ENCODE data around the gene MYO3A. TPM values are rescaled to one million over a fixed set of nuclear protein-coding genes. Genes with fewer than 3 reads are reported as not detected.
A peak's percentile ranks its signal among the peaks of the same experiment; 100 is the strongest.

MYO3A gene
- total RNA-seq, 2 donors from 2014 or later = 33.9 to 37.6 TPM

DNA sequence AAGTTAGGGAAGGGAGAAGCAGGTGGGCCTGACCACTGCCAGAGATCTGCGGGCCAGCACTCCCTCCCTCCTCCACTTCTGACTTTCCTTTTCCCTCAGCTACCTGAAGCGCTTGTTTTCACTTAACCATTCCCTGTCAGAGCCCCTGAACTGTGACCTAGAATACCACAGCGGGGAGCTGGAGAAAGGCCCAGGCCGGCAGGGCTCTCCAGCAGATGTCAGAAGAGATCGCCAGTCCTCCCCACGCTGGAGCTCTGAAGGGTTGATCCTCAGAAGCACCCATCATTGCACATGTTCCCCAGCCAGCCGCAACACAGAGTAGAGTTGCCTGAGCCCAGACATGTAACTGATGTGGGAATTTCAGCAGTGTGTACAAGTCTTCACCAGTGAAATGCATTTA is 238.1 kb downstream of the MYO3A start:
- Mint-ChIP-seq H3K27ac (no peak overlapping the region), H3K9me3 (no peaks in the 10 kb centered on the region), H3K4me1 (peaks cover 9% of the 10 kb centered on the region), H3K27me3 (ENCODE audit: insufficient read depth) (no peaks in the 10 kb centered on the region), H3K4me3 (no peak overlapping the region), H3K36me3 (ENCODE audit: low read depth) (peaks cover 25% of the 10 kb centered on the region)
- Histone ChIP-seq H3K9ac (ENCODE audit: extremely low read depth, low read length, poor library complexity, severe bottlenecking) (no peak overlapping the region), H3K4me3 (ENCODE audit: low read length) (no peak overlapping the region), H3K27ac (ENCODE audit: low read depth, low read length) (no peak overlapping the region), H3K4me1 (ENCODE audit: control insufficient read depth, insufficient read depth, low read length) (no peaks in the 10 kb centered on the region), H3K36me3 (ENCODE audit: control insufficient read depth, insufficient read depth, low read length) (peaks cover 47% of the 10 kb centered on the region), H3K9me3 (ENCODE audit: control insufficient read depth, low read length) (no peaks in the 10 kb centered on the region), H3K27me3 (ENCODE audit: control insufficient read depth, insufficient read depth, low read length, poor library complexity, severe bottlenecking) (no peaks in the 10 kb centered on the region)
- peak; percentile 72 for DNase-seq
- TF ChIP-seq, protein P1, sequence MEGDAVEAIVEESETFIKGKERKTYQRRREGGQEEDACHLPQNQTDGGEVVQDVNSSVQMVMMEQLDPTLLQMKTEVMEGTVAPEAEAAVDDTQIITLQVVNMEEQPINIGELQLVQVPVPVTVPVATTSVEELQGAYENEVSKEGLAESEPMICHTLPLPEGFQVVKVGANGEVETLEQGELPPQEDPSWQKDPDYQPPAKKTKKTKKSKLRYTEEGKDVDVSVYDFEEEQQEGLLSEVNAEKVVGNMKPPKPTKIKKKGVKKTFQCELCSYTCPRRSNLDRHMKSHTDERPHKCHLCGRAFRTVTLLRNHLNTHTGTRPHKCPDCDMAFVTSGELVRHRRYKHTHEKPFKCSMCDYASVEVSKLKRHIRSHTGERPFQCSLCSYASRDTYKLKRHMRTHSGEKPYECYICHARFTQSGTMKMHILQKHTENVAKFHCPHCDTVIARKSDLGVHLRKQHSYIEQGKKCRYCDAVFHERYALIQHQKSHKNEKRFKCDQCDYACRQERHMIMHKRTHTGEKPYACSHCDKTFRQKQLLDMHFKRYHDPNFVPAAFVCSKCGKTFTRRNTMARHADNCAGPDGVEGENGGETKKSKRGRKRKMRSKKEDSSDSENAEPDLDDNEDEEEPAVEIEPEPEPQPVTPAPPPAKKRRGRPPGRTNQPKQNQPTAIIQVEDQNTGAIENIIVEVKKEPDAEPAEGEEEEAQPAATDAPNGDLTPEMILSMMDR (conservative IDR thresholded peaks at IDR 0.05) = peak; percentile 27
- 71% methylated on average over 7 of the region's 7 CpGs; no CpG with 5 or more reads in 1 of the 2 experiments for WGBS, 2 experiments (ENCODE audit: insufficient coverage in 1 of 2, insufficient read length in 1 of 2)

DNA sequence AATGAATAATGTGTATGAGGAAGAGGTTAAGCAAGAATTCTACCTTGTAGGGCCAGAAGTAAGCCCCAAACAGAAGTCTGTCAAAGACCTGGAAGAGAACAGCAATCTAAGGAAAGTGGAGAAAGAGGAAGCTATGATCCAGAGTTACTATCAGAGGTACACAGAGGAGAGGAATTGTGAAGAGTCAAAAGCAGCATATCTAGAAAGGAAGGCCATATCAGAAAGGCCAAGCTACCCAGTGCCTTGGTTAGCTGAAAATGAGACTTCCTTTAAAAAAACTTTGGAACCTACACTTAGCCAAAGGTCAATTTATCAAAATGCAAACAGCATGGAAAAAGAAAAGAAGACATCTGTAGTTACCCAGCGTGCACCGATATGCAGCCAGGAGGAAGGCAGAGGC is 239.8 kb downstream of the MYO3A start:
- Histone ChIP-seq H3K9ac (ENCODE audit: extremely low read depth, low read length, poor library complexity, severe bottlenecking) (no peak overlapping the region), H3K4me1 (ENCODE audit: control insufficient read depth, insufficient read depth, low read length) (no peaks in the 10 kb centered on the region), H3K27me3 (ENCODE audit: control insufficient read depth, insufficient read depth, low read length, poor library complexity, severe bottlenecking) (no peaks in the 10 kb centered on the region), H3K27ac (ENCODE audit: low read depth, low read length) (no peak overlapping the region), H3K4me3 (ENCODE audit: low read length) (no peak overlapping the region), H3K9me3 (ENCODE audit: control insufficient read depth, low read length) (no peaks in the 10 kb centered on the region), H3K36me3 (ENCODE audit: control insufficient read depth, insufficient read depth, low read length) (peaks cover 47% of the 10 kb centered on the region)
- WGBS, 2 experiments (ENCODE audit: insufficient coverage in 1 of 2, insufficient read length in 1 of 2) = 86 to 95% methylated on average over 2 of the region's 2 CpGs
- Mint-ChIP-seq H3K27me3 (ENCODE audit: insufficient read depth) (no peaks in the 10 kb centered on the region), H3K4me1 (peaks cover 9% of the 10 kb centered on the region), H3K27ac (no peak overlapping the region), H3K36me3 (ENCODE audit: low read depth) (peaks cover 37% of the 10 kb centered on the region), H3K9me3 (no peaks in the 10 kb centered on the region), H3K4me3 (no peak overlapping the region)
- TF ChIP-seq, protein P1 (conservative IDR thresholded peaks at IDR 0.05) = no peak
- no peak for DNase-seq

DNA sequence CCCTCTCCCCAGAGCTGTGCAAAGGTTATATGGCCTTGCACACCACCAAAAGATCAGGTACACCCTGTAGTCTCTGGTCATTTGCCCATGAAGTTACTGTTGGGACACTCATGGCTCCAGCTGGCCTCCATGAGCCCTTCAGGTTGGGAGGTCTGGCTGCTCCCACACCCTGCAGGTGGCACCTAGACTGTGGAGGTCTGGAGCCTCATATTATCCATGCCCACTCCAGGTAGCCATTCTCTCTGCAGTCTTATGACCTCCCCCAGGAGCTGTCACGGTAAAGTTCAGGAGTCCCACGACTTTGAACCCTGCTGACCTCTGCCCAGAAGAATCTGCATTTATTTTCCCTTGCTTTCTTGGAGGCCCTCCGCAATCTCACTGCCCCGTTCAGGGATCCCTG is 243.3 kb downstream of the MYO3A start:
- 91 to 92% methylated on average over 4 of the region's 4 CpGs for WGBS, 2 experiments (ENCODE audit: insufficient coverage in 1 of 2, insufficient read length in 1 of 2)
- no peaks in the 10 kb centered on the region for H3K4me1 ChIP-seq (ENCODE audit: control insufficient read depth, insufficient read depth, low read length)
- no peaks in the 10 kb centered on the region for H3K27me3 Mint-ChIP-seq (ENCODE audit: insufficient read depth)

More for the DNA sequence above, 243.3 kb downstream of the MYO3A start:
- H3K9ac ChIP-seq (ENCODE audit: extremely low read depth, low read length, poor library complexity, severe bottlenecking) = no peak overlapping the region
- no peaks in the 10 kb centered on the region for H3K9me3 ChIP-seq (ENCODE audit: control insufficient read depth, low read length)
- TF ChIP-seq, protein P1 (conservative IDR thresholded peaks at IDR 0.05) = no peak
- no peak overlapping the region for H3K4me3 Mint-ChIP-seq
- no peak overlapping the region for H3K27ac ChIP-seq (ENCODE audit: low read depth, low read length)
- H3K36me3 ChIP-seq (ENCODE audit: control insufficient read depth, insufficient read depth, low read length) = peaks cover 28% of the 10 kb centered on the region
- H3K9me3 Mint-ChIP-seq = no peaks in the 10 kb centered on the region
- DNase-seq = no peak
- H3K27me3 ChIP-seq (ENCODE audit: control insufficient read depth, insufficient read depth, low read length, poor library complexity, severe bottlenecking) = no peaks in the 10 kb centered on the region
- H3K36me3 Mint-ChIP-seq (ENCODE audit: low read depth) = peaks cover 32% of the 10 kb centered on the region
- no peaks in the 10 kb centered on the region for H3K4me1 Mint-ChIP-seq
- no peak overlapping the region for H3K4me3 ChIP-seq (ENCODE audit: low read length)
- no peak overlapping the region for H3K27ac Mint-ChIP-seq

Data from endodermal cell (in vitro differentiated cells).